ENCODE data around the gene MMP14. TPM values are rescaled to one million over a fixed set of nuclear protein-coding genes. Genes with fewer than 3 reads are reported as not detected.

Gene MMP14
- total and polyA plus RNA-seq, 9 of the 15 experiments (the other 6 are each of a cell fraction or from before 2014, with no cell fraction given) = 0.36 to 5.8 (median 1.3) TPM; not detected in 2

- TF ChIP-seq, protein P1, sequence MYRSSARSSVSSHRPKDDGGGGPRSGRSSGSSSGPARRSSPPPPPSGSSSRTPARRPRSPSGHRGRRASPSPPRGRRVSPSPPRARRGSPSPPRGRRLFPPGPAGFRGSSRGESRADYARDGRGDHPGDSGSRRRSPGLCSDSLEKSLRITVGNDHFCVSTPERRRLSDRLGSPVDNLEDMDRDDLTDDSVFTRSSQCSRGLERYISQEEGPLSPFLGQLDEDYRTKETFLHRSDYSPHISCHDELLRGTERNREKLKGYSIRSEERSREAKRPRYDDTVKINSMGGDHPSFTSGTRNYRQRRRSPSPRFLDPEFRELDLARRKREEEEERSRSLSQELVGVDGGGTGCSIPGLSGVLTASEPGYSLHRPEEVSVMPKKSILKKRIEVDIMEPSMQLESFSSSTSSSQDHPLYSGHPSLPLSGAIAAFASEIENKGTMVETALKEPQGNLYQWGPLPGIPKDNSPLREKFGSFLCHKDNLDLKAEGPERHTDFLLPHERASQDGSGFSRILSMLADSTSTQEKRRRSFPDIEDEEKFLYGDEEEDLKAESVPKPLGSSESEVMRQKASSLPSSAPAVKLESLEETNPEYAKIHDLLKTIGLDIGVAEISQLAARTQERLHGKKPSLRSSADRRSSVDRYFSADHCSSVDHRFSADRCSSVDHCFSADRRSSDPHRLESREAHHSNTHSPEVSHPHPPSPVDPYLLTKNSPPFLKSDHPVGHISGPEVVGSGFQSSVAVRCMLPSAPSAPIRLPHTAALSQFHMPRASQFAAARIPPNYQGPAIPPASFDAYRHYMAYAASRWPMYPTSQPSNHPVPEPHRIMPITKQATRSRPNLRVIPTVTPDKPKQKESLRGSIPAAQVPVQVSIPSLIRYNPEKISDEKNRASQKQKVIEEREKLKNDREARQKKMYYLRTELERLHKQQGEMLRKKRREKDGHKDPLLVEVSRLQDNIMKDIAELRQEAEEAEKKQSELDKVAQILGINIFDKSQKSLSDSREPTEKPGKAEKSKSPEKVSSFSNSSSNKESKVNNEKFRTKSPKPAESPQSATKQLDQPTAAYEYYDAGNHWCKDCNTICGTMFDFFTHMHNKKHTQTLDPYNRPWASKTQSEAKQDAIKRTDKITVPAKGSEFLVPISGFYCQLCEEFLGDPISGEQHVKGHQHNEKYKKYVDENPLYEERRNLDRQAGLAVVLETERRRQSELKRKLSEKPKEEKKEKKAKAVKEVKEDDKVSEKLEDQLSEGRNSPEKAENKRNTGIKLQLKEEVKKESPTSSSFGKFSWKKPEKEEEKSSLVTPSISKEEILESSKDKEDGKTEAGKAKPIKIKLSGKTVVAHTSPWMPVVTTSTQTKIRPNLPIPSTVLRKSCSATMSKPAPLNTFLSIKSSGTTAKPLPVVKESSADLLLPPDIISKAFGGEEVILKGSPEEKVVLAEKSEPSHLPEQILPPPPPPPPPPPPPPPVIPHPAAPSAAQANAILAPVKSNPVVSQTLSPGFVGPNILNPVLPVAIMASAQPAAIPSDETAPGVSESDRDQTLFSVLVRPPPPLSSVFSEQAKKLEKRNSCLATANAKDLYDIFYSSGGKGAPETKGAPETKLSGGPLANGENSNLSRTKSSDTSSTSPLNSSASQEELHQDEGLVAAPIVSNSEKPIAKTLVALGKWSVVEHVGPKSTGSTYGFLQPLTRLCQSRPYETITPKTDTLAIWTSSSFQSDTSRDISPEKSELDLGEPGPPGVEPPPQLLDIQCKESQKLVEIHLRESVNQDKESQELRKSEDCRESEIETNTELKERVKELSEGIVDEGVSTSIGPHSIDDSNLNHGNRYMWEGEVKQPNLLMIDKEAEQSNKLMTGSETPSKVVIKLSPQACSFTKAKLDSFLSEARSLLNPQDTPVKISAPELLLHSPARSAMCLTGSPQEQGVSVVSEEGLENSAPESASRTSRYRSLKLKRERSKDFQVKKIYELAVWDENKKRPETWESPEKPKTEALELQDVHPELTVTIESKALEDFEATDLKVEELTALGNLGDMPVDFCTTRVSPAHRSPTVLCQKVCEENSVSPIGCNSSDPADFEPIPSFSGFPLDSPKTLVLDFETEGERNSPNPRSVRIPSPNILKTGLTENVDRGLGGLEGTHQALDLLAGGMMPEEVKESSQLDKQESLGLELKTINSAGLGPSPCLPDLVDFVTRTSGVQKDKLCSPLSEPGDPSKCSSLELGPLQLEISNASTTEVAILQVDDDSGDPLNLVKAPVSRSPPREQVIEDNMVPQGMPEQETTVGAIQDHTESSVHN (IDR thresholded peaks at IDR 0.05; ENCODE audit: borderline replicate concordance in 1 of 2, low read depth in 1 of 2) = no peak
- peak; percentile 21; the same call in 1 of the 2 replicates for TF ChIP-seq TAL1 (IDR thresholded peaks at IDR 0.05)
- no peak for TF ChIP-seq FIP1L1 (IDR thresholded peaks at IDR 0.05; ENCODE audit: low read depth, low read length, poor library complexity, severe bottlenecking)
- peak; percentile 58; the same call in 1 of the 2 replicates for TF ChIP-seq ARID1B (IDR thresholded peaks at IDR 0.05)
- no peak for TF ChIP-seq TFAM (CRISPR knock-in tag; conservative IDR thresholded peaks at IDR 0.05)
- no peak for TF ChIP-seq ELK3 (CRISPR knock-in tag; IDR thresholded peaks at IDR 0.05)
- no peak for TF ChIP-seq IRF1 (CRISPR knock-in tag; IDR thresholded peaks at IDR 0.05; ENCODE audit: borderline replicate concordance)
- TF ChIP-seq RBM14 (IDR thresholded peaks at IDR 0.05; ENCODE audit: borderline replicate concordance, insufficient read depth, low read depth, low read length) = no peak
- no peak for TF ChIP-seq ZNF589 (CRISPR knock-in tag; IDR thresholded peaks at IDR 0.05; ENCODE audit: low read depth)
- no peak for TF ChIP-seq KLF16 (IDR thresholded peaks at IDR 0.05)
- no peak for TF ChIP-seq ZNF584 (CRISPR knock-in tag; IDR thresholded peaks at IDR 0.05; ENCODE audit: low read depth)
- peak; percentile 26; the same call in 1 of the 2 replicates for TF ChIP-seq TCF3 (CRISPR knock-in tag; IDR thresholded peaks at IDR 0.05)
- no peak for TF ChIP-seq GATAD2B (IDR thresholded peaks at IDR 0.05; ENCODE audit: borderline replicate concordance)
- peak; percentile 20; the same call in 1 of the 2 replicates for TF ChIP-seq CBFA2T2 (conservative IDR thresholded peaks at IDR 0.05)
- TF ChIP-seq EGR1 (conservative IDR thresholded peaks at IDR 0.05) = peak; percentile 76
- no peak for TF ChIP-seq CREBBP (IDR thresholded peaks at IDR 0.05; ENCODE audit: low read depth, low read length)
- peak; percentile 50; the same call in 1 of the 2 replicates for TF ChIP-seq DPF2 (IDR thresholded peaks at IDR 0.05)
- no peak for TF ChIP-seq RHOXF2B (CRISPR knock-in tag; conservative IDR thresholded peaks at IDR 0.05)
Observed at GRCh38 chr14:22797017-22797917, 39.1 kb upstream of the MMP14 start (continued).

All from K562 (cell line).